Measurements from ENCODE around the gene ZNF227.
"Not testable (repeated sequence)": the region's sequence is repeated elsewhere in the genome, so short reads cannot be mapped to it uniquely, and the experiment has no call there.

ZNF227 gene

DNA sequence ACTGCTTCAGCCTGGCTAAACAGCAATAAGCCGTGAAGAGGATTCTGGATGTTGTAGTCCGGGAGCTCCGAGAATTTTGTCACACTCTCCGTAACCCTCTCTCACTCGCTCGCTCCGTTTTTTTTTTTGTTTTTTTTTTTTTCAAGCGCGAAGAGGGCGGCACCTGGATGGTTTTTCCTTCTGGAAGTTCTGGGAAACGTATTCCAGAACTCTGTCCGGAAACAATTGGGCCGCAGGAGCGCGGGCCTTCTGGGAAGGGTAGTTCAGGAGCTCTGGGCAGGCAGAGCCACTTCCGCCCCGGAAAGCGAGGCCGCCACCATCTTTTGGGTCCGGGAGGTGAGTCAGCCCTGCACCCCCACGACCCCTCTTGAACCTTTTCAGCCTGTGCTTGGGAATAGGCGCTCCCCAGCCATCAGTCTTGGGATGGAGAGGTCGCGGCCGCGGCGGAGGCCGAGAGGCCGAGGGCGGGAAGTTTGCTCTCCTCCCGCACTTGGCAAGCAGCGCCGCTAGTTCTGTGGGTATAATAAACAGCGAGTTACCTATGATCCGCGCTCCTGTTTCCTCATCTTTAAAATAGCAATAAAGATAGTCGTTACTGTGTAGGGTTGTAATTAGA lies at the start of gene ZNF227:
Gene ZNF227, plus strand, starts transcription at position 283 of the 616 bp plus-strand sequence. CDS start 5,261 bp downstream, outside the sequence.
- peak; percentile 98 for DNase-seq (ENCODE audit: low read depth, low spot score)

DNA sequence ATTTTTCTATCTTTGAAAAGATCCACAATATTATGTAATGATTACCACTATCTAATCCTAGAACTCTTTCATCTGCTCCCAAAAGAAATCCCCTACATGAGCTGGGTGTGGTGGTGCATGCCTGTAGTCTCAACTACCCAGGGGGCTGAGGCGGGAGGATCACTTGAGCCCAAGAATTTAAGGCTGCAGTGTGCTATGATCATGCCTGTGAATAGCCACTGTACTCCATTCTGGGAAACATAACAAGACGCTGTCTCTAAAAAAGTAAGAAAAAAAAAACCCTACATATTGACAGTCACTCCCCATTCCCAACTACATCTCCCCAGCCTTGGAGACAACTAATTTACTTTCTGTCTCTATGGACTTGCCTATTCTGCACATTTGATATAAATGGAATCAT lies 48.5 kb upstream of the ZNF227 start:
- no peak for DNase-seq (ENCODE audit: low read depth, low spot score)

DNA sequence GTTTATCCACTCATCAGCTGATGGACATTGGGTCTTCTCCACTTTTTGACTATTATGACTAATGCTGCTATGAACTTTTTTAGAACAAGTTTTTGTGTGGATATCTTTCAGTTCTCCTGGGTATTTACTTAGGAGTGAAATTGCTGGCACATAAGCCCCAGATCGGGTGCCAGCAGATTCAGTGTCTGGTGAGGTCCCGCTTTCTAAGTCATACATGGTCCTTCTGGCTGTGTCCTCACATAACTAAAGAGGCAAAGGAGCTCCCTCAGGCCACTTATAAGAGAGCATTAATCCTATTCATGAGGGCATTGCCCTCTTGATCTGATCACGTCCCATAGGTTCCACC lies 48.0 kb upstream of the ZNF227 start:
- no peak for DNase-seq (ENCODE audit: low read depth, low spot score)

DNA sequence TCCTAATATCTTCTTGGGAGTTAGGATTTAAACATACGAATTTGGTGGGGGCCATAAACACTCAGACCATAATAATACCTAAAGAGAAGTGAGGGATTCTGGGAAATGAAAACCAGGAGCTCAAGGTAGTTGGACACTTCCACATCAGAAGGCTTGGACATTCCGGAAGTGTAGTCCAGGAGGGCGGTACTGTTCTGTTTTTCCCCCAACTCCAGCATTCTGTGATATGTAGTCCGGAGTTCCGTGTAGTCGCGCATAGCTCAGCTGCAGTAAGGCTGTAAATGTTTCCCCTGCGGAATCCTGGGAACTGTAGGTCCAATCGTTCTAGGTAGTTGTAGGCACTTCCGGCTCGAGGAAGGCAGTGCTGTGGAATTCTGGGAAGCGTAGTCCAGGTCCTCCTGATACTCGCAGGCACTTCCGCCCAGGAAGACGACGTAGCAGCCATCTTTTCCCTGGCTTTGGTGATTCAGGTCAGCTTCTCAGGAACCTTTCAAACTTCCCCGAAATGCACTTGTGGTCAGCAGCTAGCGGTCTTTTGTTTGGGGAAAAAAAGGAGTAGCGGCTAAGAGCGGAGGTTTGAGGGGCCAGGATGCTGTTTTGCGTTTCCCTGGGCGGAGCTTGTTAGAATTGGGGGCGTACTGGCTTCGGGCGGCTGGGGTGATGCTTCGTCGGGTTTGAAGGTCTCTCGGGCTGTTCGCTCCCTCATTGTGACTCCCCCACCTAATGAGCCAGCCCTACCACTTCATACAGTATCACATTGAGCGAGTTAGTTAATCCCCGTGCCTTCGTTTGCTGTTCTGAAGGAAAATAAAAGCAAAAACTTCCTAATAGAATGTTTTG lies 47.4 kb upstream of the ZNF227 start, which contains the start of gene ZNF226:
Gene ZNF226, plus strand, starts transcription at position 428 of the 840 bp plus-strand sequence. CDS start 4,981 bp downstream, outside the sequence.
- peak; percentile 99 for DNase-seq (ENCODE audit: low read depth, low spot score)

DNA sequence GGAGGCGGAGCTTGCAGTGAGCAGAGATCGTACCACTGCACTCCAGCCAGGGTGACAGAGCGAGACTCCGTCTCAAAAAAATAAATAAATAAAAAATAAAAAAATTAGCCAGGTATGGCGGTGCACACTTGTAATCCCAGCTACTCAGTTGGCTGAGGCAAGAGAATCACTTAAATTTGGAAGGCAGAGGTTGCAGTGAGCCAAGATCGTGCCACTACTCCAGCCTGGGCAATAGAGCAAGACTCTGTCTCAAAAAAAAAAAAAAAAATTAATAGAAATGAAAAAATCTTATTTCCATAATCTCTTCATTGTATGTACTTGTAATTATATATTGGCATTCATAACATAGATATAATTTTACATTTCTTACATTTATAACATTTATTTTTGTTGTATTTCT lies 41.7 kb upstream of the ZNF227 start:
- not testable (repeated sequence) for DNase-seq (ENCODE audit: low read depth, low spot score)

DNA sequence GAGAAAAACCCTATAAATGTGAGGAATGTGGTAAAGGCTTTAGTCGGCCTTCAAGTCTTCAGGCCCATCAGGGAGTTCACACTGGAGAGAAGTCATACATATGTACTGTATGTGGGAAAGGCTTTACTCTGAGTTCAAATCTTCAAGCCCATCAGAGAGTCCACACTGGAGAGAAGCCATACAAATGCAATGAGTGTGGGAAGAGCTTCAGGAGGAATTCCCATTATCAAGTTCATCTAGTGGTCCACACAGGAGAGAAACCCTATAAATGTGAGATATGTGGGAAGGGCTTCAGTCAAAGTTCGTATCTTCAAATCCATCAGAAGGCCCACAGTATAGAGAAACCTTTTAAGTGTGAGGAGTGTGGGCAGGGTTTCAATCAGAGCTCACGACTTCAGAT lies 35.7 kb upstream of the ZNF227 start:
- no peak for DNase-seq (ENCODE audit: low read depth, low spot score)

DNA sequence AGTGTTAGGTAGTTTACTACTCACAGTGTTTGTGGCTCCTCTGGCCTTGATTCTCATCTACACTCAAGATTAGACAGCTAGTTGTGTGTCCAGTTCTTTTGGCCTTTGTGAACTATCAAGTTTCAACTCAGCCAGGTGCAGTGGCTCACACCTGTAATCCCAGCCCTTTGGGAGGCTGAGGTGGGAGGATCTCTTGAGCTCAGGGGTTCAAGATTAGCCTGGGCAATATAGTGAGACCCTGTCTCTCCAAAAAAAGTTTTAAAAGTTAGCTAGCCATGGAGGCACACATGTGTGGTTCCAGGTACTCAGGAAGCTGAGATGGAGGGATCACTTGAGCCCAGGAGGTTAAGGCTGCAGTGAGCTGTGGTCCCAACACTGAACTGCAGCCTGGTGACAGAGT lies 31.4 kb upstream of the ZNF227 start:
- DNase-seq (ENCODE audit: low read depth, low spot score), result no peak

DNA sequence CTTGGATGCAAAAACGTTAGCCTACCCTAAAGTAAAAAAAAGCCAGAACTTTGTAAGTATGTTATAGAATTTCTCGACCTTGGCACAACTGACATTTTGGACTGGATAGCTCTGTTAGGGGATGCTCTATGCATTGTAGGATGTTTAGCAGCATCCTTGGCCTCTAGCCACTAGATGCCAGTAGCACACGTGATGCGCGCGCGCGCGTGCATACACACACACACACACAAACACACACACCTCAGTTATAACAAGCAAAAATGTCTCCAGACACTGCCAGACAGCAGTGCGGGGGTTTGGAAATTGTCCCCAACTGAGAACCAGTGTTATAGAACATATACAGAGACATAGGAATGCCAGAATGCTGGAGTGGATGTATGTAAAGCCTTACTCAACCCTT lies 30.2 kb upstream of the ZNF227 start:
- DNase-seq (ENCODE audit: low read depth, low spot score), result no peak

DNA sequence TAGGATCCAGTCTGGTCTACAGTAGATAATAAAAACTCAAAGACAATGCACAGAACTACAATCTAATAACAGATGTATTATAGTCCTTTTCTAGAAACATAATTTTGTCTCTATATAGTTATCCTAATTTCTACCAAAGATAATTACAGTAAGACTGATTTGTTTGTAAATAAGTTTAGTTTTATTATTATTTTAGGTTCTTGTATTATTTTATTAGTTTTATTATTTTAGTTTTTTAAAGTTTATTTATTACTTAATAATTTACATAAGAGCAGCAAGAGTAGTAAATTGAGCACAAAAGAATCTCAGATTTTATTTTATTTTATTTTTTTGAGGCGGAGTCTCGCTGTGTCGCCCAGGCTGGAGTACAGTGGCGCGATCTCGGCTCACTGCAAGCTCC lies 22.3 kb upstream of the ZNF227 start:
- no peak for DNase-seq (ENCODE audit: low read depth, low spot score)

DNA sequence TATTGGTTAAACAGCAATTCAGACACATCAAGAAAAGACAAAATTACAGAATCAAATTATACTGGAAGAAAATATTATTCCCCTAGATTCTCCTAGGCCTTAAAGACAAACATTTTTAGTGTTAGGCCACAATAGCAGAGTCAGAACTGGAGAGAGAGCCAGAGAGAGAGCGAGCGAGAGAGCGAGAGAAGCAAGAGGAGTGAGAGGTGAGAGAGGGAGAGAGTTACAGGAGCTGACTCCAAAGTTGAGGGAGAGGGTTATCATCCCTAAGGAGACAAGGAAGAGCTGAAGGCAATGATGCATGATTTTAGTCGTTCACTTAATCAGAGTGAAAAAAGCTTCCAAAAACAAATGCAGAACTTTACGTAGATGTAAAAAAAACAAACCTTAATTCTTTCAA lies 20.2 kb upstream of the ZNF227 start:
- DNase-seq (ENCODE audit: low read depth, low spot score), result no peak

DNA sequence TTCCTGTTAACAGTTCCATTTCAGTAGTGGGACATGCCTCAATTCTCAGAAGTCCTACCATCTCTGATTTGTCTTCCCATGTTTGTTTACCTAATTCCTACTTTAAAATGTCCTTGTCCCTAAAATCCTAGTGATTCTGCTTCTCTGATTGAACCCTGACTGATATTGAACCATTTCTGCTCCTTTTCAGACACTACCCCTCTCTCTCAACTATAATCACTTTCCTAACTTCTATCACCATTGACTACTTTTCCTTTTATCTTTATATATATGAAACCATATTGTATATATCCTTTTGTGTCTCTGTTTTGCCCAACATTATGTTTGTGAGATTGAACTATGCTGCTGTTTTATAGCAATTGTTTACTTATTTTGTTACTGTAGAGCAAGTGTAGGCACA lies 15.6 kb upstream of the ZNF227 start:
- no peak for DNase-seq (ENCODE audit: low read depth, low spot score)

DNA sequence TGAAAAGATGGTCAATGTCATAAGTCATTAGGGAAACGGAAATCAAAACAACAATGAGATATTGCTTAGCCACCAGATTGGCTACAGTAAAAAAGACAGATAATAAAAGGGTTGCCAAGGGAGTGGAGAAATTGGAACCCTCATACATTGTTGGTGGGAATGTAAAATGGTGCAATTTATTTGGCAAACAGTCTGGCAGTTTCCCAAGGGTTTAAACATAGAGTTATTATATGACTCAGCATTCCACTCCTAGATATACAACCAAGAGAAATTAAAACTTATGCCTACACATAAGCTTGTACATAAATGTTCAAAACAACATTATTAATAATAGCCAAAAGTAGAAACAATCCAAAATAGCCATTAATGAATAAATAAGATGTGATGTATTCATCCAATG lies 9.9 kb upstream of the ZNF227 start:
- no peak for DNase-seq (ENCODE audit: low read depth, low spot score)

DNA sequence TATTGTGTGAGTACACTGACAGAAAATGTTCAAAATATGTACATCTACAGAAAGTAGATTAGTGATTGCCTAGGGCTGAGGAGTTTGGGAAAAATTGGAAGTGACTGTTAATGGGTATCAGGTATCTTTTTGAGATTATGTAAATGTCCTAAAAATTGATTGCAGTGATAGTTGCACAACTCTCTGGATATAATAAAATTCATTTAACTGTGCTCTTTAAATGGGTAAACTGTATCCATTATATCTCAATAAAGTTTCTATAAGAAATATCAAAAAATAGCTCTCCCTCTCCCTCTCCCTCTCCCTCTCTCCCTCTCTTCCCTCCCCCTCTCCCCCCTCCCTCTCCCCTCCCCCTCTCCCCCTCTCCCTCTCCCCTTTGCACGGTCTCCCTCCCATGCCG lies 9.4 kb upstream of the ZNF227 start:
- no peak for DNase-seq (ENCODE audit: low read depth, low spot score)

DNA sequence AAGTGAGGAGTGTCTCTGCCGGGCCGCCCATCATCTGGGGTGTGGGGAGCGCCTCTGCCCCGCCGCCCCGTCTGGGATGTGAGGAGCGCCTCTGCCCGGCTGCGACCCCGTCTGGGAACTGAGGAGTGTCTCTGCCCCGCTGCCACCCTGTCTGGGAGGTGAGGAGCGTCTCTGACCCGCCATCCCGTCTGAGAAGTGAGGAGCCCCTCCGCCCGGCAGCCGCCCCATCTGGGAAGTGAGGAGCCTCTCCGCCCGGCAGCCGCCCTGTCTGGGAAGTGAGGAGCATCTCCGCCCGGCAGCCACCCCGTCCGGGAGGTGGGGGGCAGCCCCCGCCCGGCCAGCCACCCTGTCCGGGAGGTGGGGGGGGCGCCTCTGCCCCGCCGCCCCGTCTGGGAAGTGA lies 8.5 kb upstream of the ZNF227 start:
- DNase-seq (ENCODE audit: low read depth, low spot score), result not testable (repeated sequence)

DNA sequence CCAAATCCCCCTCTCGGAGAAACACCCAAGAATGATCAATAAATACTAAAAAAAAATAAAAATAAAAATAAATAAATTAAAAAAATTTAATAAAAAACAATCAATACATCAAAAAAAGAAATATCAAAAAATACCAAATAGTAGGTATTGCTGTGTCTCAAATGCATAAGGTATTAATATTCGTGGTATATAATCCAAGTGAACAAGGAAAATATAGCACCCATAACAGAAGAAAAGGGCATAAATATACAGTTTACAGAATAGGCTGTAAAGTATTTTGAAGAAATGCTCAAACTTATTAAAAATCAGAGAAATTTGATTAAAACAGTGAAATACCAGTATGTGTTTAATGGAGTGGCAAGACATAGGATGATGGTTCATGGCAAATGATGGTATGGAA lies 7.6 kb upstream of the ZNF227 start:
- no peak for DNase-seq (ENCODE audit: low read depth, low spot score)

DNA sequence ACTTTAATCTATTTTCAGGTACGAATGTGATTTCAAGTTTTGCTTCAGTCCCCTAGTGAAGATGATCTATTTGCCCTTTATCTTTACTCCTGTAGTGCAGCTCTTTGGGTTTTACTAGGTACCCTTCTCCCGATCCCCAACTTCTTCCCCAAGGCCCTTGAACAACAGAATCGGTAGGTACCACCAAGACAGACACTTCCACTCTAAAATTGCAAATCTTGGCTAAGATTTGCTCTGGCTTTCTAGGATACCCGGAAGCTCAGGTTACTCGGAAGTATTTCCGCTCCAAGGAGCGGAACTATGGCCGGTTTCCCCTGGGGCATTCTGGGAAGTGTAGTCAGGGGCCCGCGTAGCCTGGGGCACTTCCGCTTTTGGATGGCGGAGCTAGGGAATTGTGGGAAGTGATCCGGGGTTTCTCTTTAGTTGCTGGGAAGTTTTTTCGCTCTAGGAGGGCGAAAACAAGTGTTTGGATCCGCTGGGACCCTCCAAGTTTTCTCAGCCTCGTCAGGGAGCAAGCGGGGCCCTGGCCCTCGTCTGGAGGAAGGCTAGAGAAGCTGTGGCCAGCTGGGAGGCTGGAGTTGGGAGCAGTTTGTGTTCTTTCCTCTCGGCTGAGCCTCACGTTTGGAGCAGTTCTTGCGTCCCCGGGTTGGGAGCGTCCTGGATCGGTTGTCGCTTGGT lies 5.1 kb upstream of the ZNF227 start:
- DNase-seq (ENCODE audit: low read depth, low spot score), result peak; percentile 95

DNA sequence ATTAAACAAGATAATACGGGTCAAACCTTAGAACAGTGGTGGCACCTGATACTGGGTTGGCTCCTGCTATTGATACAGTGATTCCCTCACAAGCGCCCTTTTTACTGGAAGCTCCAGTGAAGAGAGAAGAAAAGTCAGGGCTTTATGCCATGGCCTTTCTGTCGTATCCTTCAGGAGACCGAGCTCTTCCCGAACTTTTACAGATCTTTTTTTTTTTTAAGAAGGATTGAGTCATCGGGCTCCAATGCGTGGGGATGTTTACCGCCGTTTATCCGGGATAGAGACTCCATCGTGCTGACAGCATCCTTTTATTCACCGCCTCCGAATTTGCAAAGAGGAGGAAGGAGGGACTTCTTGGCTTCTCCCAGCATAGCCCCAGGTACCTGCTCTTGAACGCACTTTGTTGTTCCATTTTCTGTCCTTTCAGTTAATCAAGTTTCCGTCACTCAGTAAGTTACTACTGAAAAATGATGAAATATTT lies 574 bp downstream of the ZNF227 start:
- peak; percentile 35 for DNase-seq (ENCODE audit: low read depth, low spot score)

DNA sequence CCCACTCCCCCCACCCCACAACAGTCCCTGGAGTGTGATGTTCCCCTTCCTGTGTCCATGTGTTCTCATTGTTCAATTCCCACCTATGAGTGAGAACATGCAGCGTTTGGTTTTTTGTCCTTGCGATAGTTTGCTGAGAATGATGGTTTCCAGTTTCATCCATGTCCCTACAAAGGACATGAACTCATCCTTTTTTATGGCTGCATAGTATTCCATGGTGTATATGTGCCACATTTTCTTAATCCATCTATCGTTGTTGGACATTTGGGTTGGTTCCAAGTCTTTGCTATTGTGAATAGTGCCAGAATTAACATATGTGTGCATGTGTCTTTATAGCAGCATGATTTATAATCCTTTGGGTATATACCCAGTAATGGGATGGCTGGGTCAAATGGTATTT lies 7.6 kb downstream of the ZNF227 start:
- not testable (repeated sequence) for DNase-seq (ENCODE audit: low read depth, low spot score)

DNA sequence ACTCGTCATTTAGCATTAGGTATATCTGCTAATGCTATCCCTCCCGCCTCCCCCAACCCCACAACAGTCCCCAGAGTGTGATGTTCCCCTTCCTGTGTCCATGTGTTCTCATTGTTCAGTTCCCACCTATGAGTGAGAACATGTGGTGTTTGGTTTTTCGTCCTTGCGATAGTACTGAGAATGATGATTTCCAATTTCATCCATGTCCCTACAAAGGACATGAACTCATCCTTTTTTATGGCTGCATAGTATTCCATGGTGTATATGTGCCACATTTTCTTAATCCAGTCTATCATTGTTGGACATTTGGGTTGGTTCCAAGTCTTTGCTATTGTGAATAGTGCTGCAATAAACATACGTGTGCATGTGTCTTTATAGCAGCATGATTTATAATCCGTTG lies 8.4 kb downstream of the ZNF227 start:
- DNase-seq (ENCODE audit: low read depth, low spot score), result not testable (repeated sequence)

DNA sequence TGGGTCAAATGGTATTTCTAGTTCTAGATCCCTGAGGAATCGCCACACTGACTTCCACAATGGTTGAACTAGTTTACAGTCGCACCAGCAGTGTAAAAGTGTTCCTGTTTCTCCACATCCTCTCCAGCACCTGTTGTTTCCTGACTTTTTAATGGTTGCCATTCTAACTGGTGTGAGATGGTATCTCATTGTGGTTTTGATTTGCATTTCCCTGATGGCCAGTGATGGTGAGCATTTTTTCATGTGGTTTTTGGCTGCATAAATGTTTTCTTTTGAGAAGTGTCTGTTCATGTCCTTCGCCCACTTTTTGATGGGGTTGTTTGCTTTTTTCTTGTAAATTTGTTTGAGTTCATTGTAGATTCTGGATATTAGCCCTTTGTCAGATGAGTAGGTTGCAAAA lies 9.0 kb downstream of the ZNF227 start:
- DNase-seq (ENCODE audit: low read depth, low spot score), result not testable (repeated sequence)

DNA sequence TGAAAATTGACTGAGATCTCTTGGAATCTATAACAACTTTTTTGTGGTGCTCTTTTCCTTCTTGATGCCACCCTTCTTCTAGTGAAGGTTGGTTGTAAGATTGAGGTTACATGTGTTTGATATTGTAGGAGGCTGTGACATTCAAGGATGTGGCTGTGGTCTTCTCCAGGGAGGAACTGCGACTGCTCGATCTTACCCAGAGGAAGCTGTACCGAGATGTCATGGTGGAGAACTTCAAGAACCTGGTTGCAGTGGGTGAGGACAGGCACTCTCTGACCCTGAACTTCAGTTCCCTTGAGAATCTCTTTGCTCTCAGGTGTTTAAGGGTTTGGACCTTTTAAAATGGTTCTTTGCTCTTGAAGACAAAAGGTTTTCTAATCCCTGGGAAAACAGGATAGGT lies 16.0 kb downstream of the ZNF227 start:
- no peak for DNase-seq (ENCODE audit: low read depth, low spot score)

DNA sequence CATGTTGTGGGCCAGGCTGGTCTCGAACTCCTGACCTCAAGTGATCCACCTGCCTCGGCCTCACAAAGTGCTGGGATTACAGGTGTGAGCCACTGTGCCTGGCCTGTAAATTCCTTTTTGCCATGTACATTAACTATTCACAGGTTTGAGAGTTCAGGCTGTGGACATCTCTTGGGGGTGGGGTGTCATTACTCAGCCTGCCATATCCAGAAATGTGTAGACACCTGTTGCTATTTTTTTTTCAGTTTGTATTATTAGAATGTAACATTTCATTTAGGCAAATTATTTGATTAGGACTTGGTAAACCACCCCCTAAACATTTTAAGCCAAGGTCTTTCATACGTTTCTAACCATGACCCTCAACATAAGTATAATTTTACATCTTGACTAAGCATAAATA lies 20.5 kb downstream of the ZNF227 start:
- no peak for DNase-seq (ENCODE audit: low read depth, low spot score)

DNA sequence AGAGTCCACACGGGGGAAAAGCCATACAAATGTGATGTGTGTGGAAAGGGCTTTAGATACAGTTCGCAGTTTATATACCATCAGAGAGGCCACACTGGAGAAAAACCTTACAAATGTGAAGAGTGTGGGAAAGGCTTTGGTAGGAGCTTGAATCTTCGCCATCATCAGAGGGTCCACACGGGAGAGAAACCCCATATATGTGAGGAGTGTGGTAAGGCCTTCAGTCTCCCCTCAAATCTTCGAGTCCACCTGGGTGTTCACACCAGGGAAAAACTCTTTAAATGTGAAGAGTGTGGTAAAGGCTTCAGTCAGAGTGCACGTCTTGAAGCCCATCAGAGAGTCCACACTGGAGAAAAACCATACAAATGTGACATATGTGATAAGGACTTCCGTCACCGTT lies 24.1 kb downstream of the ZNF227 start:
- DNase-seq (ENCODE audit: low read depth, low spot score), result no peak
